ENCODE data around the gene SHQ1. TPM values are rescaled to one million over a fixed set of nuclear protein-coding genes. Genes with fewer than 3 reads are reported as not detected.

SHQ1 gene
- 10 to 100 TPM; 27.4 to 30.7 TPM for total RNA-seq

GRCh38 chr3:72847751-72848702 is at the start of gene SHQ1:
Gene SHQ1 (minus strand): TSS chr3:72848445. CDS start chr3:72848340, 105 bp downstream.
- Mint-ChIP-seq H3K4me3 (peak within 1 kb of the TSS; percentile 92), H3K27ac (peak within 1 kb of the TSS; percentile 76), H3K27me3 (peaks cover 5% of the 10 kb centered on the region), H3K9me3 (ENCODE audit: low read depth) (no peaks in the 10 kb centered on the region), H3K36me3 (peaks cover 16% of the 10 kb centered on the region), H3K4me1 (peaks cover 45% of the 10 kb centered on the region)
- DNase-seq (peak; percentile 97), ATAC-seq (peak; percentile 93)
- CTCF ChIA-PET: interaction anchor here (0.7 to 3.3 kb wide), 8 partner anchors 10 to 973 kb away, joined by 3 to 14 read pairs (median 3); no protein-coding TSS in a partner anchor

DNA sequence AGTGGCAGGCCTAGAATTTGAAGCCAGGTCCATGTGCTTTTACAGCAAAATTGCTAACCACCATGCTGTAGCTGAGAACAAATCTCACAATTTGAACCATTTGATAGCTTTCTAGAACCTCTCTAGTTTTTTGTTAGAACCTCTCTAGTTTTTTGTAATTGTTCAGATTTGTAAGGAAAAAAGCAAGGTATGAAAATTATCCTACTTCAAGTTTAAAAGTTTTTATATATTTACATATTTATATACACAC is 49.4 kb upstream of the SHQ1 start:
- H3K27ac Mint-ChIP-seq: no peak overlapping the region
- H3K4me1 Mint-ChIP-seq: no peaks in the 10 kb centered on the region
- no peaks in the 10 kb centered on the region for H3K36me3 Mint-ChIP-seq
- no peaks in the 10 kb centered on the region for H3K9me3 Mint-ChIP-seq (ENCODE audit: low read depth)
- DNase-seq (no peak), ATAC-seq (no peak)
- CTCF ChIA-PET: no interaction called here
- H3K4me3 Mint-ChIP-seq: no peak overlapping the region
- H3K27me3 Mint-ChIP-seq: peaks cover 48% of the 10 kb centered on the region

DNA sequence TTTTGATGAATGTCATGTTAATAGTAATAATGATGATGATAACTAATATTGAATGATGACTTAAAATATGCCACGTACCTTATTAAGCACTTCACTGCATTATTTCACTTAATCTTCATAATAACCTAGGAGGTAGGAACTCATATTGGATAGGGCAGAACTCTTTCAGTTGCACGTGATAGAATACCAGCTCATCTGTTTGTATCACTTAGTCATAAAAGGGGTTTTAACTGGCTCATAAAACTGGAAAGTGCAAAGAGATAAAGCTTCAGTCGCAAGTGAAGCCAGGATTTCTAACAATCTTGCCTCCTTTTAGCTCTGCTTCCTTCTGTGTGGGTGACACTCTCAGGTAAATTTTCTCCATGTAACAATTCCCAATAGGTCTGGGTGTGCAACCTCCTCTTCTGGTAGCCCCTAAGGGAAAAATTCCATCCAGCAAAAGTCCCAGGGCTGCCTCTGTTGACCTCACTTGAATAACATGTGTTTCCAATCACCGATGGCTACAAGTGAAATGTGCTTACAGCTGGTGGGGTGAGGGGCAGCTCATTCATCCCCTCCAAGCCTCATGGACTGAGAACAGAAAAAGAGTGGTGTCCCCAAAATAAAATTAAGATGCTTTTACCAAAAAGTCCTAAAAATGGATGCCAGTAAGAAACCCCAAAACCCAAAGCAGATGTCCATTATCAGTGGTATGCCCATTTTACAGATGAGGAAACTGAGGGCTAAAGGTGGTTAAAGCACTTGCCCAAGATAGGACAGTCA is 48.9 kb upstream of the SHQ1 start:
- Mint-ChIP-seq H3K27ac (no peak overlapping the region), H3K4me1 (no peaks in the 10 kb centered on the region), H3K36me3 (no peaks in the 10 kb centered on the region), H3K4me3 (no peak overlapping the region), H3K9me3 (ENCODE audit: low read depth) (no peaks in the 10 kb centered on the region), H3K27me3 (peaks cover 53% of the 10 kb centered on the region)
- ATAC-seq (no peak), DNase-seq (no peak)
- CTCF ChIA-PET: no interaction called here

DNA sequence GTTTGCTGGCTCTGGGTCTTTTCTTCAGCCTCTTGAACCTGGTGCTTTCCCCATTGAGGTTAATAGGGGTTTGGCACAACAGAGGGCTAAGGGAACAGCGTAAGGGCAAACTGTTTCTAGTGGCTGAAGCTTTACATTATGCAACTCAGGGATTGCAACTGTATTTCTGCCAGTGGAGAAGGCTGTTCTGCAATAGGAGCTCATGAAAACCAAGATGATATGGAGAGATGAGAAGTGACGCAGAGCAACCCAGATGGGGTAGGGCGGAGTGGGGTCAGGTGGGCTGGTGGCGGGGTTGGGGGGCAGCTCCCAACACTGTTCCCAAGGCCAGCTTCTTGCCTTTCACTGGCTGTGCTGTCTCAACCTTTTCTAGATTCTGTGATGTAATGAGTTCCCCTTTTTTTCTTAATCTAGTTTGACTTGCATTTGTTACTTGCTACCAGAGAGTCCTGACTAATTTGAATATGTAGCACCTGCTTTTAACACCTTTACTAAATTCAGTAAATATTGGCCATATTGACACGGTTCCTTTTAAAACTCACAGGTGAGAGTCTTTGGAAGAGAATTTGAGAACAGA is 46.8 kb upstream of the SHQ1 start:
- CTCF ChIA-PET: no interaction called here
- Mint-ChIP-seq H3K4me3 (no peak overlapping the region), H3K9me3 (ENCODE audit: low read depth) (no peaks in the 10 kb centered on the region), H3K27ac (no peak overlapping the region), H3K36me3 (no peaks in the 10 kb centered on the region), H3K4me1 (no peaks in the 10 kb centered on the region), H3K27me3 (peaks cover 72% of the 10 kb centered on the region)
- DNase-seq (no peak), ATAC-seq (no peak)

DNA sequence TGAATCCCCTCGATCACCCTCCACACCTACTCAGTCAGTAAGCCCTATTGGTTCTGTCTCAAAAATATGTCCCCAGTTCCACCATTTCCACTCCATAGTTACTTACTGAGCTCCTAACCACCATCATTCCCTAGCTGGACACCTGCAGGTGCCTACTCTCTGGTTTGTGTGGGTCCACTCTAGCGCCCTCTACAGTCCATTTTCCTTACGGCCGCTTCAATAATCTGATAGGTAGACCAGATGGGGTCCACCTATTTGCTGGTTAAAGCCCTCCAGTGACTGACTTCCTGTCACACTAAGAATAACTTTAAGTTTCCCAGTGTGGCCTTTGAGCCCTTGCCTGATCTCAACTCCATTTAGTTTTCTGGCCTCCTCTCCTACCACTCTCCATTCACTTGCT is 44.6 kb upstream of the SHQ1 start:
- no peak overlapping the region for H3K27ac Mint-ChIP-seq
- H3K36me3 Mint-ChIP-seq: no peaks in the 10 kb centered on the region
- CTCF ChIA-PET: no interaction called here
- H3K9me3 Mint-ChIP-seq (ENCODE audit: low read depth): no peaks in the 10 kb centered on the region
- no peak overlapping the region for H3K4me3 Mint-ChIP-seq
- DNase-seq: no peak
- no peak for ATAC-seq
- H3K27me3 Mint-ChIP-seq: peaks cover 77% of the 10 kb centered on the region
- peaks cover 8% of the 10 kb centered on the region for H3K4me1 Mint-ChIP-seq

DNA sequence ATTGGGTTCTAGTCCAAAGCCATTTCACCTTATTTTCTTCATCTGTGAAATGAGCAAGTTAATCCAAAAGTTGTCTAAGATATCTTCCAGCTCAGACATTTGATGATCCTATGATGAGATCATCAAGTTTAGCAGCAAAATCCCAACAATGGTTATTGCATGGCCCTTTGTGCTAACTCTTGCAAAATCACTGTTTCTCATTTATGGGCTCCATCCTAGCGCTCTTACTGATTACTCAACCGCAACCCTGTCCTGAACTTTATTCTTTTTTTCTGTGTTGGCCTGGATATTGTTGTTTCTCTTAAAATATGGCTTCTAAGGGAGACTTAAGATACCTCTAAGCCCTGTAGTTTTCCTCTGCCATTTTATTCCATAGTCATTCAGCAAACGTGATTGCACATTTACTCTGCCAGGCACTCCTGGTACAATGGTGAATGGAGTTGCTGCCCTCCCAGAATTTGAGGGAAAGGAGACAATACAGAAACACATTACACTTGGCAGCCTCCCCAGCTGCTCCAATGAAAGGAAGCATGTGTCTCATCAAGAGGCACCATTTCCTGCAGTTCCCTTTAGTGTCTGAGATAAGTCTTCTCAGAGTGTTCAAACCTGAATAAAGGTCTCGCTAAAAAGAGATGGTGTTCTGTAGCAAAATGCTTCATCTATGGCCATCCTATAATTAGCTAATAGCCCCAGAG is 44.0 kb upstream of the SHQ1 start:
- H3K36me3 Mint-ChIP-seq: no peaks in the 10 kb centered on the region
- no peak overlapping the region for H3K27ac Mint-ChIP-seq
- ATAC-seq (no peak), DNase-seq (no peak)
- CTCF ChIA-PET: interaction anchor here (1.3 kb wide), 1 partner anchor 41 kb away, joined by 3 read pairs; no protein-coding TSS in a partner anchor
- H3K9me3 Mint-ChIP-seq (ENCODE audit: low read depth): no peaks in the 10 kb centered on the region
- H3K4me1 Mint-ChIP-seq: peaks cover 13% of the 10 kb centered on the region
- no peak overlapping the region for H3K4me3 Mint-ChIP-seq
- H3K27me3 Mint-ChIP-seq: peaks cover 80% of the 10 kb centered on the region

DNA sequence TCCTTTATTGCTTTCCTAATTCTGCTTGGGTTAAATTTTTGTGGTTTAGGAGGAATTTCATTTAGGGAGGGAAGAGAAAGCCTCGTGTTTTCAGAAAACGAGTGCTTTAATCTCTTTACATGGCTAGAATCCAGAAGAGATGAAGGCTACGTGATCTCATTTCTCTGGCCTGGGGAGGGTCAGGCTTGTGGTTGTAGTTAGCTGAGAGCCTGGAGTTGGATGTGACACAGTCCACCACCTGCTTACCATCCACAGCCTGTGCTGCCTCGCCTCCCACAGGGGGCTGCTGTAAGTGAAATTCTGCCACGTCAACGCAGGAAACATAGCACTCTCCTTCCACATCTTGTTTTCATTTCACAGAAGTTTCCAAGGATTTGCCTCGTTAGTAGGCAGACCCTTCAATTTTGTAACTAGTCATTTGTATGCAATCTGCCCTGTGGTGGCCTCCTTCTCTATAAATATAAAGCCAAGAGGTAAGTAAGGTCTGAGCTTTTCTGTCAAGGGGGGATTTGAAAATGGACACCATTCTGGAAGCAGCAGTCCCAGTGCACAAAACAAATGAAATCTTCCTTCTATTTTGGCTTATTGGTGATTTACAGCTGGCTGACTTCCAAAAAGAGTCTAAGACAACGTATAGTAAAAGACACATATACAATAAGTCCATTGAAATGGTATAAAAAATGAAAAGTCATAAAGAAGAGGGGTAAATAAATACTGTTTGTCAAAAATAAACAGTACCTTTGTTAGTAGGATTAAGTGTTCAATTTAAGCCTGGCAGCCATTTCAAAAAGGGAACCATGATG is 43.0 kb upstream of the SHQ1 start:
- H3K27me3 Mint-ChIP-seq: peaks cover 83% of the 10 kb centered on the region
- CTCF ChIA-PET: interaction anchor here (1.3 kb wide), 1 partner anchor 40 kb away, joined by 3 read pairs; no protein-coding TSS in a partner anchor
- H3K36me3 Mint-ChIP-seq: no peaks in the 10 kb centered on the region
- H3K4me3 Mint-ChIP-seq: no peak overlapping the region
- no peak overlapping the region for H3K27ac Mint-ChIP-seq
- DNase-seq (no peak), ATAC-seq (no peak)
- H3K9me3 Mint-ChIP-seq (ENCODE audit: low read depth): no peaks in the 10 kb centered on the region
- peaks cover 14% of the 10 kb centered on the region for H3K4me1 Mint-ChIP-seq

- Mint-ChIP-seq H3K27ac (no peak overlapping the region), H3K36me3 (no peaks in the 10 kb centered on the region), H3K4me1 (peaks cover 14% of the 10 kb centered on the region), H3K4me3 (no peak overlapping the region), H3K9me3 (ENCODE audit: low read depth) (no peaks in the 10 kb centered on the region), H3K27me3 (peaks cover 85% of the 10 kb centered on the region)
- ATAC-seq (no peak), DNase-seq (no peak)
- CTCF ChIA-PET: no interaction called here
These were observed 42.1 kb upstream of the SHQ1 start for GRCh38 chr3:72890166-72890925.

DNA sequence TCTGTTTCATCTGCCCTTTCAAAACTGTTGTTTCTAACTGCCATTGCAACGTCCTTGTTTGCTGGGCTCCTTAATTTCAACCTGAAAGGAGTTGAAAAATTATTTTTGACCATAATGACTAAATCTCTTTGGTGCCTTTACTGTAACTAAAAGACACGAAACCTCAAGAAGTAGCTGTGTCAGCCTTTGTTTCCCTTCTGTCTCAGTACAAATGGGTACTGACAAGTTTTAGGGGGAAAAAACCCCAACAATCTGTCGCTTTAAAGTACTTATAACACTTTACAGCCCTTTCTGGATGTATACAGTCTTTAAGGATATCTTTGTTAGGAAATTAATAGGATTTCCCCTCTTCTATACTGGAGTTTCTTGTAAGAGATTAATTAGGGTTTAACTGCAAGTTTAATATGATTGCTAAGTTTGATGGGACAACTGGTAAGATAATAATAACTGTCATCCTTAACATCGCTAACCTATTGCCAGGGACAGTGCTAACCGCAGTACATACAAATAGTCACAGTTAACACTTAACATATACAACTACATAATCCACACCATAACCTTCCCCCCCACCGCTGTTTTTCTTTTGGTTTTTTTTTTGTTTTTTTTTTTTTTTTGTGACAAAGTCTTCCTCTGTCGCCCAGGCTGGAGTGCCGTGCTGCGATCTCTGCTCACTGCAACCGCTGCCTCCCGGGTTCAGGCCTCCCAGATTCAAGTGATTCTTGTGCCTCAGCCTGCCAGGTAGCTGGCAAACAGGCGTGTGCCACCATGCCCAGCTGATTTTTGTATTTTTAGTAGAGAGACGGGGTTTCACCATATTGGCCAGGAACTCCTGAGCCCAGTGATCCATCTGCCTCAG is 41.3 kb upstream of the SHQ1 start:
- Mint-ChIP-seq H3K27me3 (peaks cover 87% of the 10 kb centered on the region), H3K36me3 (no peaks in the 10 kb centered on the region), H3K27ac (no peak overlapping the region), H3K4me1 (peaks cover 14% of the 10 kb centered on the region), H3K4me3 (no peak overlapping the region), H3K9me3 (ENCODE audit: low read depth) (no peaks in the 10 kb centered on the region)
- DNase-seq (no peak), ATAC-seq (no peak)
- CTCF ChIA-PET: no interaction called here

DNA sequence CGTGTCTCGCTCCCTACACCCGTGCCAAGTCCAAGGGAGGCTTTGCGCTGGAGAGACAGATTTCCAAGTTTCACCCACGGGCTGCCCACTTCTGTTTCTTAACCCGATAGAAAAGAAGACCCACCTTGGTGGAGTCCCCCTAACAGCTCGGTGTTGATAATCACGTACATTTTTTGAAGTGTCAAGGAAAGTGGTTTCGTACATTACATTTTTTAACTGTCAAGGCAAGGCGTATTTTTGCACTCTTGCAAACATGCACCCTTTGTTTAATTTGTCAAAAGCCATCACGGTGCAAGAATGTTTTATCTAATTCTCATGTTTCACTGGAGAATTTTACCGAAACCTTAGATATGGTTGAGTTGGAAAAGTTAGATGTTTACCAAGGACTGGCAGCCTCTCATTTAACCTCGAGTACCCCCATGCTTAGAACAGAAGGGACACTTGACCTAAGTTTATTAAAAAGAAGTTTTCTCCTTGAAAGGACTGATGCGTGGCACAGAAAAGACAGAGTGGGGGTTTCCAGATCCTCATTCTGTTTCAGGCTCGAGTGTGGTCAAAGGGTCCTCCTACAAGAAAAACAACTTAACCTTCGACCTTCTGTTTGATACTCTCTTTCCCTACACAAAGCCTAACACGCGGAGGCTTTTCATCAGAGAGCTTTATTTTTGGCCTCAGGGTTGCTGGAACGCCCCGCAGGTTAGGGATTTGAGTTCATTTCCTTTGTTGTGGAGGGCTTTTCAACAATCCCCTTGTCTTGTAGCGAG is 40.5 kb upstream of the SHQ1 start:
- Mint-ChIP-seq H3K4me1 (peaks cover 14% of the 10 kb centered on the region), H3K36me3 (no peaks in the 10 kb centered on the region), H3K27ac (no peak overlapping the region), H3K9me3 (ENCODE audit: low read depth) (peaks cover 4% of the 10 kb centered on the region), H3K4me3 (no peak overlapping the region), H3K27me3 (peaks cover 88% of the 10 kb centered on the region)
- ATAC-seq: no peak
- CTCF ChIA-PET: no interaction called here
- no peak for DNase-seq

Data from activated CD8-positive, alpha-beta memory T cell treated with anti-CD3 and anti-CD28 coated beads, Interleukin-2, amount 10 ng/mL, durations not matched to agents 7 days and 5 days (primary cell).